ENCODE measurements around the gene PON3. TPM values are rescaled to one million over a fixed set of nuclear protein-coding genes. Genes with fewer than 3 reads are reported as not detected.
A peak's percentile ranks its signal among the peaks of the same experiment; 100 is the strongest.

Gene PON3
- total RNA-seq, 1 donor from 2014 or later, result 0.41 TPM

DNA sequence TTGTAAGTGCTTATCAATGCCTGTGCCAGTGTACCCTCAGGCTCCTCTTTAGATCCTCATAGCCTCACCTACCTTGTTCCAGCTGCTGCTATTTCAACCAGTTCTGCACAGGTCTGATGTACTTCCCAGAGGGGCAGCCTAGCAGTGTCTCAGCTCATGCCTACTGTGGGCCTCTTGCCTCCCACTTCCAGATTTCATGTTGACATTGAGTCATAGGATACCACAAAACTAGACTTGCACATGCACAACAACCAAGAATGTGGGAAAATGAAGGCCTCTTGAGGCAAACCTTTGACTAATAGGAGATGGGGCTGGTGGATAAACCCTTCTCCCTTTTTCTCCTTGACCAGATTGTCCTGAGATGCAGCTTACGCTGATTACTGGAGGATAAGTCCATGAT lies 31.0 kb downstream of the PON3 start:
- FAIRE-seq (no peak), DNase-seq (ENCODE audit: low spot score in 2 of 2) (no peak)

DNA sequence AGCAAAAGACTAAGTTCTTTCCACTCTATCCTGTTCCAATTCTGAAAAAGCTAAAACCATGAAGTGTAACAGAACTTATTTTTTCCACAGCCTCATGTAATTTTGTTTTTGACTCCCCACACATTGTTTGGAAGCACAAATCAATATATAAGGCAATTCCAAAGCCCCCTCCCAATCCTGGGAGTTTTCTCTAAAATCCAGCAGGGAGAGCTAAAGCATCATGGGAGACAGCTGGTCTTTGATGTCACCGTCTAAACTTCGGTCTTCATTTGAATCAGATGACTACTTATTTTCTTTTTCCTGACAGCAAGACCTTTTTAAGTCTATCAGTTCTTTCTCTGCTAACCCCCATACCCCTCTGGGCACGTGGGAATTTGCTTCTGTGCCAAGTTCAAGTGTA lies 38.6 kb downstream of the PON3 start:
- peak in 1 of 2 donors; percentile 4 for DNase-seq (ENCODE audit: low spot score in 2 of 2)
- FAIRE-seq, result no peak

DNA sequence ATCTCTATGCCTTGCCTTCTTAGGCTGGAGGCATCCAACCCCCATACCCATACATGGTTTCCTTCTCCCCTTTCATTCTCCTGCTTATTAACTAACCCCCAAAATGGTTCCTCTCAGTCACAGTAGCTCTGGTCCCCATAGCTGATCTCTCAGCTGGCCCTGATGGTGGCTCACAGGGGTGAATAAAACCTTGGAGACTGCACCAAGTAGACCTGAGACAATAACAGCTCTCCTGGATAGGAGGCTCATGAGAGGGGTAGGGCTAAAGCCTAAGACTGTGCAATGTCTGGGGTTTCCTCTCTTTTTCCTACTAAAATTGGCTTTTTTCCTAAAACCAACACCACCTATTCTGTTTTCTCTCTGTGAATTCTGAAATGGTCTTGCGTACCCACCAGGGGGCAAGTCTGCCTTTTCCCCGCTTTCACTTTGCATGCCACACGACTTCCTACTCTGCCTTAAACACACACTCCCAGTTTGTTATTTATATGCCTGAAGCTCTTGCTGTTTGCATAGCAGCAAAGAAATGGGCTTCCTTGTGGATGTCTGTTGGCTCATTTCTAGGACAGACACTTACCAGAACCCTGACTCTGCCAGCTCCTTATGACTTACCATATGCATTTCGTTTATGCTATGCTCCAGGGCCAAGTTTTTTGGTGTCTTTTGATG lies 53.4 kb downstream of the PON3 start:
- FAIRE-seq (no peak), DNase-seq (ENCODE audit: low spot score in 2 of 2) (no peak)

DNA sequence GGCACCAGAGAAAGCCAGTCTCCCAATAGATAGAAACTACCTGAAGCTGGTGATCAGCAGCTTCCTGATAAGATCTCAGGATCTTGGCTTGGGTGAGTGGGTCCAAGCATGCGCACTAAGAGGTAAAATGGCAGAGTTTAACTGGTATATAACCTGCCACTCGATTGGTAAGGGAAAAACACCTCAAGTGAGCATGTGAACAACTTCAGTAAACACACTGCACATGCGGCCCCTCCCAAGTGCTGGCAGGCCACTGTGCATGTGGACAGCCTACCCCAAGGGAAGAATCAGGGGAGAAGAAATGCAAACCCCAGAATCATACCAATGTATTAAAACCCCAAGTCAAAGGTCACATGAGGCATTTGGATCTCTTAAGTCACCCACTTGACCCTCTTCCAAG lies 54.1 kb downstream of the PON3 start:
- FAIRE-seq, result no peak
- DNase-seq (ENCODE audit: low spot score in 2 of 2), result no peak

DNA sequence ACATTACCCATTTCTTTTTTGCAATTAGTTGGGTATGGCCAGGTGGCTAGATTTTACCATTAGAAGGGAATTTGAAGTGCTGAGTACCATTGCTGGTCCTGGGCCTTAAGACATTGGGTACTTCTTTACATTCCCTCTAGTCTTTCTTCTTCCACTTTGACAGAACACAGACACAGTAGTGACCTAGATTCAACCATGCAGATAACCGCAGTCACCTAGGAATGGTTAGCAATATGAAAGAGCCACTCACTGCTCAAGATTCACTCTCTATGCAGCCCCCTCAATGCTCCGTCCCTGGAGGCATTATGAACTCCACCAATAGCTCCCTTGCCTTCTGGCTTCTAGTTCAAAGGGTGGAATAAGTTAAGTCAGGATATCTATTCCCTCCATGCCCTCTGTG lies 55.7 kb downstream of the PON3 start:
- FAIRE-seq, result no peak
- DNase-seq (ENCODE audit: low spot score in 2 of 2), result no peak

DNA sequence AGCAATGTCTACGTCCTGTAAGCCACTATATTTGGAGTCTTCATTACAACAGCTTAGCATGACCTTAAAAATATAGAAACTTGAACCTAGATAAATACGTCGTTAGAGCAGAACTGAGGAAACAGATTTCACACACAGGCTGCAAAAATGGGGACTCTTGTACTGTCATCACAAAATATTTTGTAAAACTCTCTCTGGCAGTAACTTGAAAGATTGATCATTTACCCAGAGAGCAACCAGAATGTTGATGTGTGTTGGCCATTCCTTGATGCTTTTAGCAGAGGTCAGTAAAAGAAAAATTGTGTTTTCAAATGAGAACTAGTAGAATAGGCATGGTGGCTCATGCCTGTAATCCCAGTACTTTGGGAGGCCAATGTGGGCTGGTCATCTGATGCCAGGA lies 57.3 kb downstream of the PON3 start:
- FAIRE-seq (no peak), DNase-seq (ENCODE audit: low spot score in 2 of 2) (no peak)

DNA sequence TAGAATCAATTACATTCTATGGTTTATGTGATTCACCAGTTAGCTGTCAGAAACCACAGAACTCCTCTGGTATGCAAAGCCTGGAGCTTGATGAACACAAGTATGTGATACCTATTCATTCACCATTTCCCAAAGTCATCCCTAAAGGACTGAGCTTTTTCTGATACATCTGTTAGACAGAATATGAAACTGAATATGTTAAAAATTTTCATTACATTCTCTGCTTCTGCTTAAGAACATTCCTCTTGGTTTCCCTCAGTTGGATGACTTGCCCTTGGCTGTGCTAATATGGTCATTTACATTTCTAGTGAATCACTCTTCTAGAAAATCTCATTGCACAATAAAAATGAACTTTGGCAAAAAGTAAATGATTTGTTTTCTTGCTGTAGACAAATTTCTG lies 61.1 kb downstream of the PON3 start:
- DNase-seq (ENCODE audit: low spot score in 2 of 2) (no peak), FAIRE-seq (no peak)

DNA sequence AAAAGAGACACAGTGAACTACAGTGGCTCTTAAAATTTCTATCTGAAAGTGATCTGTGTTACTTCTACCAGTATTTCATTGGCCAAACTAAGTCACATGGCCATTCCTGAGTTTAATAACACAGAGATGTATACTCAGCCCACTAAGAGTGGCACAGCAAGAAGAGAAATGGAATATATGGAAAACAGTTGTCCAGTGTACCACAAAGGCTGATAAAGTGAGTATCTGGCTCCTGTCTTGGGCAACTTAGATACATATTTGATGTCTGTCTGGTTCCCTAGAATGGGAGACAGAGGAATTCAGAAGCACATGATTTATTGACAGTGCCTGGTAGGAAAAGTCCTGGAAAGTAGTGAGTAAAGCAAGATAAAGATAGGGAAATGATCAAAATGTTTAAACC lies 61.7 kb downstream of the PON3 start:
- no peak for DNase-seq (ENCODE audit: low spot score in 2 of 2)
- FAIRE-seq, result no peak

DNA sequence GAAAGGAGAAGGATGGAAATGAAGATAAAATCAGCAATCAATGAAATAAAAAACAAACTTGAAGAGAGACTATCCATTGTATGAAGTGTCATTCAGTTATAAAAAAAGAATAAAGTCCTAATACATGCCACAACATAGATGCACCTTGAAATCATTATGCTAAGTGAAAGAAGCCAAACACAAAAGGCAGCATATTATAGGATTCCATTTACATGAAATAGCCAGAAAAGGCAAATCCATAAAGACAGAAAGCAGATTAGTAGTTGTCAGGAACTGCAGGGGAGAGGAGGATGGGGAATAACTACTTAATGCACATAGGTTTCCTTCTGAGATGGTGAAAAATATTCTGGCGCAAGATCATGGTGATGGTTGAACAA lies 65.2 kb downstream of the PON3 start:
- no peak for DNase-seq (ENCODE audit: low spot score in 2 of 2)
- no peak for FAIRE-seq

DNA sequence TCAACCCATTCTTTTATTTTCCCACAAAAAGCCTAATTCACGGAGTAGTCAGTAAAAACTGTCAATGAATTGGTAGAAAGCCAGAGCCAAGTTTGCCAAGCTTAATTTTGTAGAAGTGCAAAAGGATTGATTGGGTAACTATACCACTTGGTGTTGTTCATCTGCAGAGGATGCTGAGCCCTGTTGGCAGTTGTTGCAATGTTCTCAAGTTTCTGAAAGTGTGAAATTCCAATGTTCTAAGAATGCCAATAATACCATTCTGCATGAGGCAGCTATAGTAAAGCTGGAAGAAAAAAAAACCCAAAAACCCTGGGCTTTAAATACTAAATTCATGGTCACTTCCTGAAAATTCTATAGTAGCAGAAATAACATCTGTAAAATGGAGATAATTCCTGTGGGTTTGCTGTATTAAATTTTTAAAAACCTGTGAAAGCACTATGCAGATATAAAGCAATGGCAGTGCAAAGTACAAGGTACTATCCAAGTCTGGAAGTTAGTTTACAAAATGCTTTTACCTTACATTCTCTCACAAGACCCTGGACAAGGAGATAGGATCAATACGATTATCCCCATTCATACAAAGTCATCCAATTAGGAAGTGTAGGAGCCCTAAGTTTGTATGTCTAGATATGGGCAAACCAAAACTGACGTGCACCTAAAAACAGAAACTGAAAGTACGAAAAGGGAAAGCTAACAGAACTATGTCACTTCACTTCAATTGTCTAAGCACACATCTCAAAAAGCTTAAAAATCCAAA lies 65.8 kb downstream of the PON3 start:
- DNase-seq (ENCODE audit: low spot score in 2 of 2), result no peak
- no peak for FAIRE-seq

DNA sequence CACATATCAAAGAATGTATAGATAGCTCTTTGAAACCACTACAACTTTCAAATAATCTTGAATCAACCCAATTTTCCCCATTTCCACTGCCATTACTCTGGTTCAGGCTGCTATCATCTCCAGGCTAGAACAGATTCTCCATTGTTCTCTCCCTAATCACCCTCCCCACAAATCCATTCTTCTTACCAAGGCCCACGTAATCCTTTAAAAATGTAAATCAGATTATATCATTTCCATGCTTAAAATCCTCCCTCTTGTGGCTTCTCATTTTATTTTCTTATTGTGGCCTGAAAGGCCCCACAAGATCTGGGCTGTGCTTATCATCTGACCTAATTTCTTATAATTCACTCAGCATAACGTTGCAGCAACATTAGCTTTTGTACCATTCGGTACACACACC lies 68.8 kb downstream of the PON3 start:
- FAIRE-seq (no peak), DNase-seq (ENCODE audit: low spot score in 2 of 2) (no peak)

DNA sequence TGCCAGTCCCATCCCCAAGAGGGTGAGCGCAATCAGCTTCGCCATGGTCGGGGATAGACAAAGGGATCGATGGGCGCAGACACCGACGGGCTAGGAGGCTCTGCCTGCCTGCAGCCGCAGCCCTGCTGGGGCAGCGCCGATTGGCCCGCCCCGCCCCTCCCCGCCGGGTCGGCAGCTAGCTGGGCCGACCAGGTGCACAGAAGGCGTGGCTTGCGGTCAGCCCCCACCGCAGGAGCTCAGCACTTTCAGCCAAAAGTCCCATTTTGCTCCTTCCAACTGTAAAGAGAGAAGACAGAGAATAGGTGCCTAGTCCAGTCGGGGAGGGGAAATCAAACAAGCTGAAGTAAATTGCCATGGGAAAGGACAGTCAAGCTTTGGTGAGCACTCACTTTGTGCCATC lies 71.7 kb downstream of the PON3 start, which contains the start of gene PON1:
Gene PON1, minus strand, starts transcription at position 102 of the 400 bp plus-strand sequence. Its CDS starts 57 bp downstream, at position 45.
- no peak for DNase-seq (ENCODE audit: low spot score in 2 of 2)
- no peak for FAIRE-seq

DNA sequence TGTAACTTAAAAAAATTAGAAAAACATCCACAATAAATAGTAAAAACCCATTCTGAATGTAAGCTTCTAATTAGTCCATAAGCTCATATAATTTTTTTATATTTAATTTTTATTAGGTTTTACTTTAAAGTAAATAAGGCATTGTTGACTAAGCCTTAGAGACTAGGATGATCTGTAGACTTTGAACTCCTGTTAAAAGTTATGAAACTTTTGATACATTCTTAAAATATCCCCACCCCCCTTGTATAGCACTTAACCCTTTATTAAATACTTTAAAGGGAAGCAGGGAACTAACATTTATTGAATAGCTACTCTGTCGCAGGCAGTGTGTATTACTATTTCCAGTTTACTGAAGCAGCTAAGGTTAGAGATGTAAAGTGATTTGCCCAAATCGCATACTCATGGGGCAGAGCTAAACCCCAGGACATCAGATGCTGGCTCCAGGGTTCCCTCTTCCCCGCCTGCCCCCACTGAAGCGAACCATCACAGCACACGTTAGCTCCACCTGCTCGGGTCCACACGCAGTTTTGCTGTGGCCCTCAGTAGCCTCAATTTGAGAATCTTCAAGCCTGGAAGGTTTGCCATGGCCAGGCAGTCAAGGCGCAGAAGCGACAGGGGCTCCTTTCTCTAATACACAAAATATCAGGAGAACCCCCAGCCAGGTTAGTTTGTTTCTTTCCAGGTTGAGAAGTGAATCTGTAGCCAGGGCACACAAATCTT lies 72.6 kb downstream of the PON3 start:
- no peak for FAIRE-seq
- DNase-seq (ENCODE audit: low spot score in 2 of 2), result no peak

DNA sequence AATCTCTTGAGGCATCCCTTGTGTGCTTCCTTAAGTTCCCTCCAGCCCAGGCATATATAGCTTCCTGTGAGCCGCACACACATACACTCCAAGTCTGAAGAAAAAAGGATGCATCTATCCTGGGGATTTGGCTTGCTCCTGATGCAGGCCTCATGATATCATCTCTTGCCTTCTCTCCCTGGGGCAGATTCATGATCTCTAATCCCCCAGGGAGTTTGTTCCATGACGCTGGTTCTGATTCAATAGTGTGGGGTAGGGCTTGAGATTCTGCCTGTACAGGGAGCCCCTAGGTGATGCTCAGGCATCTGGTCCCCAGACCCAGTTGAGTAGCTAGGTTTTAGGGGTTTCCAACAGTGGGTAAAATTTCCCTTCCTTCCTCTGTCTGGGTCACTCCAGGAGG lies 73.3 kb downstream of the PON3 start:
- DNase-seq (ENCODE audit: low spot score in 2 of 2) (no peak), FAIRE-seq (no peak)

DNA sequence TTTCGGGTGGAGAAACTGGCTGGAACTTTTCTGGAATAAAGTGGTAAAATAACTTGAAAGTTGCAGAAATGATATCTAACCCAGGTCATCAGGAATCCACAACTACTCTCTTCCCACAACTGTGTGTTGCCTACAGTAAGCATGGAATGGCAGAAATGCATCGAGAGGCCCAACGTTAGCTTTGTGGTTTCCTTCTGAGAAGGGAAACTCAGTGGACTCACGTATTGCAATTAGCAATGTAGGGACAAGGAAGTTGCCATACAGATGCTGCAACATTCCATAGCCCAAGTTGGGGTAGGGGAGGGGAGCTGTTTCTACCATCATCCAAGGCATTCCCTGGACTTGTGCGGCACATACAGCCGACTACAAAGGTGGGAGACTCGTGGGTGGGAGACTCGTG lies 73.8 kb downstream of the PON3 start:
- FAIRE-seq (no peak), DNase-seq (ENCODE audit: low spot score in 2 of 2) (no peak)

DNA sequence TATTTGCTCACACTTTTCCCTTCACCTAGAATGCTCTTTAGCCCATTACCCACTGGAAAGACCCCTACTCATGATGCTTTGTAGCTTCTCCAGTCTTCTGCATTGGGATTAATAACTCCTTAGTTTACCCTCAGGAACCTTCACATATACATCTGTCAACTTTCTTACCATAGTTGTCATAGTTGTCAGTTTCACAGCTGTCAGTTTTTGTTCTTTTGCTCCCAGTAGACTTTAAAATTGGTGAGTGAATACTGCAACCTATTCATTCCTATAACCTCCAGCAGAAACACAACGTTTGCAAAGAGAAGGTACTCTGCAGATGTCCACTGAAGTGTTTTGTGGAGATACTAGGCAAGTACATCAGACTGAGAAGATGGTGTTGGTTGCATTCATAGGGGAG lies 74.5 kb downstream of the PON3 start:
- DNase-seq (ENCODE audit: low spot score in 2 of 2) (no peak), FAIRE-seq (no peak)

DNA sequence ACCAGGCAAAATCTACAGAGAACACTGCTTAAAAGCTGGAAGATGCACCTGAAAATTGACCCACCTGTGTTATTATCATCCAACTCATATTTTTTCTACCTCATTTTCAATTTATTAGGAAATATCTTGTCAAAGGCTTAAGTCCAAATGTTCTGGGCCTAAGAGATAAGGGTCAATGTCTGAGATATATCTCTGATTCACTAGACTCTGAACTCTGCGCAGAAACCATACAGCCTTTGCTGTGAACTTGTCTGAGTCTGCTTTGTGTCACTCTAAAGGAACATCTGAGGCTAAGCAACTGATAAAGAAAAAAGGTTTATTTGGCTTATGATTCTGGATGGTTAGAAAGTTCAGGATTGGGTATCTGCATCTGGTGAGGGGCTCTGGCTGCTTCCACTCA lies 75.5 kb downstream of the PON3 start:
- FAIRE-seq, result no peak
- DNase-seq (ENCODE audit: low spot score in 2 of 2), result no peak

DNA sequence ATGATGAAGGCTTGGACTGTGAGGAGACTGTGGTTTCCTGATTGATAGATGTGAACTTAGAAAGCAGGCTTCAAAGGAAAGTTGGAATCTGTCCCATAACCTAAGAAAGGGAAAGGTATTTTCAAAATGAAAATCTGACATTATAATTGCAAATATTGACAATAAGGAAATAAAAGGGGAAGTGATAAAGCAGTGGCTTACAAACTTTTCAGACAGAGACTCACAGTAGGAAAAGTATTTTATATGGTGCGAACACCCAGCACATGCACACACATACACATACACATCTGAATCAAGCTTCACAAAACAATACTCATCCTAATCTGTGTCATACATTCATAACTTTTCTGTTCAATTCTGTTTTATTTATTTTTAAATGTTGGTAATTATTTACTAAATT lies 76.6 kb downstream of the PON3 start:
- no peak for DNase-seq (ENCODE audit: low spot score in 2 of 2)
- FAIRE-seq, result no peak

DNA sequence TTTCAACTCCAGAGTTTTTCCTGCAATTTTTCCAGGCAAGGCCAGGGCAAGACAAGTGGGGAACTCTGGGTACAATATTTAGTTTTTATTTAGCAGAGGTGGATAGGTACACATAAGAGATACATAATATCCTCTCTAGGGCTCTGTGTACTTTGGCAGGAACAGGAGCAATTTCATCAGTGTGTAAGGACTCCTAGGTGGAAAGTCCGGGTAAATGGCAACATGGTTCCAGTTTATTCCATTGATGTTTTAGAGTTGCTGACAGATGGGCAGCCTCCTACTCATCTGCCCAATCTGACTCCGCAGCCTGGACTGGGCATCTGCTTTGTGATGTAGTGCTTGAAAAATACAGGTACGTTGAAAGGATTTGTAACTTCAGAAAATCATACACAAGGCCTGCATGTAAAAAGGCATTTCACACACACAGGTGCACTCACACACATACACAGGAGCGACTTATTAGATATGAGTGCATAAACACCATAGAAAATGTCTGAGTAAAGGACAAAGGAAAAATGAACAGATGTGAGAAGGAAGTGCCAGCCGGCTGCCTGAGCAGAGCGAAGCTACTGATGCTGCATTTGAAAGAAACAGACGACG lies 77.6 kb downstream of the PON3 start:
- DNase-seq (ENCODE audit: low spot score in 2 of 2), result no peak
- FAIRE-seq, result no peak

DNA sequence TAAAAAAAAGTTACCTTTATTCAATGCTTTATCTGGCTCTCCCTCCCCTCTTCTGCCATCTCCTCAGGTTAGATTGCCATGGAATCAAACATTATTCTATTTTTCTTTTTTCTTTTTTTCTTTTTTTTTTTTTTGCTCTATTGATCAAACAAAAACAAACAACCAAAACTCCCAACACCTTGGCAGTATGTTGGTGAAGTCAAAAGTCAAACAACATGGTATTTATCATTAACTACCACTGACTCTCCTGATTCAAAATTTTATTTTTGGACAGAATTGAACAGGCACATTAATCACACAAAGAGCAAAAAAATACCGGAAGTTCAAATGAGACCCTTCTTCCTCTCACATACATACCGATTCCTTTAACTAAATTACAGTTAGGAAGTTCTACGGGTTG lies 78.2 kb downstream of the PON3 start:
- DNase-seq (ENCODE audit: low spot score in 2 of 2) (no peak), FAIRE-seq (no peak)

DNA sequence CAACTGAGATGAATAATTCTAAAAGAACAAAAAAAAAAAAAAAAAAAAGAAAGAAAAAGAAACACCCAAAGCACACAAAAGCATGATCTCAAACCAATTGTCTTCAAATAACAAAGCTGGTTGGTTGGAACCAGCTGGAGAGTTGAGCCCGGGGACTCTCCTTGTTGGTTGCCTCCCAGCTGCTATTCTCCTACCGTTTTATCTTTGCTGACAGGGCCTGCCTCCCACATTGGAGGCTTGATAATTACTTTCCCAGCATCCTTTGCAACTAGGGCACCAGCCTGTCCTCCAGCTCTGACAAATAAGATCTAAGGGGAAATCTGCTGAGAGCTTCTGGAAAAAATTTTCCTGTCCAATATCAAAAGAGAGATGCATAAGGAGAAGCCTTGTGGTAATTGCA lies 78.6 kb downstream of the PON3 start:
- DNase-seq (ENCODE audit: low spot score in 2 of 2) (no peak), FAIRE-seq (no peak)

Measured in frontal cortex (tissue), 4 donors.